GM18868 (cell line): Measurements from ENCODE around the gene AMZ2.
"Not testable (repeated sequence)": the region's sequence is repeated elsewhere in the genome, so short reads cannot be mapped to it uniquely, and the experiment has no call there.

Source experiments
- ATAC-seq: cut with Tn5 transposase; IDR thresholded peaks from one replicate; pipeline ENCODE4 v1.9.1; 2021; ENCODE audit warnings: mild to moderate bottlenecking, moderate library complexity; ENCODE audit not compliant: unreplicated experiment

Gene AMZ2

GRCh38 chr17:68248891-68249290, 1.0 kb downstream of the AMZ2 start:
- ATAC-seq: no peak

- ATAC-seq: no peak
These were observed 1.5 kb downstream of the AMZ2 start for GRCh38 chr17:68249354-68249765.

GRCh38 chr17:68253426-68253825, 5.6 kb downstream of the AMZ2 start:
- not testable (repeated sequence) for ATAC-seq

GRCh38 chr17:68255151-68255550, 7.3 kb downstream of the AMZ2 start:
- no peak for ATAC-seq

- no peak for ATAC-seq
These were observed 8.1 kb downstream of the AMZ2 start for GRCh38 chr17:68255731-68256538.

GRCh38 chr17:68256701-68257100, 8.9 kb downstream of the AMZ2 start:
- not testable (repeated sequence) for ATAC-seq

GRCh38 chr17:68257934-68258333, 10.1 kb downstream of the AMZ2 start:
- ATAC-seq: no peak

- ATAC-seq: peak; percentile 88
These were observed 11.2 kb downstream of the AMZ2 start for GRCh38 chr17:68258890-68259647.

GRCh38 chr17:68259648-68259951, 11.8 kb downstream of the AMZ2 start:
- not testable (repeated sequence) for ATAC-seq

GRCh38 chr17:68260051-68260762, 12.4 kb downstream of the AMZ2 start:
- ATAC-seq: no peak

- not testable (repeated sequence) for ATAC-seq
These were observed 14.6 kb downstream of the AMZ2 start for GRCh38 chr17:68262467-68262866.

GRCh38 chr17:68263101-68263681, 15.3 kb downstream of the AMZ2 start:
- not testable (repeated sequence) for ATAC-seq

- ATAC-seq: not testable (repeated sequence)
These were observed 18.0 kb downstream of the AMZ2 start for GRCh38 chr17:68265833-68266232.

- ATAC-seq: no peak
These were observed 25.9 kb downstream of the AMZ2 start for GRCh38 chr17:68273722-68274121.

- ATAC-seq: not testable (repeated sequence)
These were observed 28.5 kb downstream of the AMZ2 start for GRCh38 chr17:68276339-68276738.

GRCh38 chr17:68277807-68278206, 30.0 kb downstream of the AMZ2 start:
- no peak for ATAC-seq

- ATAC-seq: not testable (repeated sequence)
These were observed 34.1 kb downstream of the AMZ2 start for GRCh38 chr17:68281965-68282364.

GRCh38 chr17:68288375-68288774, 40.5 kb downstream of the AMZ2 start:
- peak; percentile 22 for ATAC-seq

- ATAC-seq: no peak
These were observed 41.0 kb downstream of the AMZ2 start for GRCh38 chr17:68288804-68289203.

GRCh38 chr17:68289473-68289872, 41.6 kb downstream of the AMZ2 start:
- no peak for ATAC-seq

GRCh38 chr17:68289936-68290267, 42.1 kb downstream of the AMZ2 start:
- no peak for ATAC-seq
